ENCODE data around the gene NINJ2.

DNA sequence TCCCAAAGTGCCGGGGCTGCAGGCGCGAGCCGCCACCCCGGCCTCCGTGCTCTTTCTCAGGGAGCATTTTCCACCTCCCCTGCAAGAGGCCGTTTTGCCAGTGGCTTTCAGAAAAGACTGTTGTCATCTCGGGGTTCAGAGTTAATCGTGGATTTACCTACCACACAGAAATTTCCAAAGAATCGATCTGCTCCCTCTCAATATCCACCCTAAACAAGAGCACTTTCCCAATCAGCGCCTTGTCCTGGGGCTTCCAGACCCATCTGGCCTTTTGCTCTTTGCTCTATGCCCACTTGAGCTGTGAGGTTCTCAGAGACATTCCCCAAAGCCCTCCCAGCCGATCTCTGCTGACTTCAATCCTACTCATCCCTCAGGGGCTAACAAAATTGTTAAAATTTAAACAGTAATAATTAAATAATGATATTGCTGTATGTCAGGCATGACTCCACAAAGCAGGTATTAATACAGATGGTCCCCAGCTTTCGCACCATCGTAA lies 86.6 kb downstream of the NINJ2 start:
- TF ChIP-seq, protein P1, sequence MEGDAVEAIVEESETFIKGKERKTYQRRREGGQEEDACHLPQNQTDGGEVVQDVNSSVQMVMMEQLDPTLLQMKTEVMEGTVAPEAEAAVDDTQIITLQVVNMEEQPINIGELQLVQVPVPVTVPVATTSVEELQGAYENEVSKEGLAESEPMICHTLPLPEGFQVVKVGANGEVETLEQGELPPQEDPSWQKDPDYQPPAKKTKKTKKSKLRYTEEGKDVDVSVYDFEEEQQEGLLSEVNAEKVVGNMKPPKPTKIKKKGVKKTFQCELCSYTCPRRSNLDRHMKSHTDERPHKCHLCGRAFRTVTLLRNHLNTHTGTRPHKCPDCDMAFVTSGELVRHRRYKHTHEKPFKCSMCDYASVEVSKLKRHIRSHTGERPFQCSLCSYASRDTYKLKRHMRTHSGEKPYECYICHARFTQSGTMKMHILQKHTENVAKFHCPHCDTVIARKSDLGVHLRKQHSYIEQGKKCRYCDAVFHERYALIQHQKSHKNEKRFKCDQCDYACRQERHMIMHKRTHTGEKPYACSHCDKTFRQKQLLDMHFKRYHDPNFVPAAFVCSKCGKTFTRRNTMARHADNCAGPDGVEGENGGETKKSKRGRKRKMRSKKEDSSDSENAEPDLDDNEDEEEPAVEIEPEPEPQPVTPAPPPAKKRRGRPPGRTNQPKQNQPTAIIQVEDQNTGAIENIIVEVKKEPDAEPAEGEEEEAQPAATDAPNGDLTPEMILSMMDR (conservative IDR thresholded peaks at IDR 0.05): no peak
- no peak for TF ChIP-seq ZFX (IDR thresholded peaks at IDR 0.05)
